Thyroid gland (tissue), 4 donors: ENCODE data around the gene RASL12. TPM values are rescaled to one million over a fixed set of nuclear protein-coding genes. Genes with fewer than 3 reads are reported as not detected.

Source experiments
- DNase-seq, 2 donors: peaks; one replicate each; pipeline ENCODE4 v3.0.0-alpha.2; 2019
- H3K27ac ChIP-seq, 3 donors: fragments of 200-600 bp; sonication (generic); 1 replicate in 2 of 3; 2 replicates in 1 of 3; pipeline ENCODE4 v1.5.1; 2016 to 2019; ENCODE audit warnings: mild to moderate bottlenecking in 1 of 3, moderate library complexity in 1 of 3
- H3K27me3 ChIP-seq: fragments of 200-600 bp; sonication (generic); one replicate; pipeline ENCODE4 v1.5.1; 2019
- H3K36me3 ChIP-seq, 2 donors: fragments of 200-600 bp; sonication (generic); one replicate each; pipeline ENCODE4 v1.5.1; 2016 to 2019
- H3K4me1 ChIP-seq, 2 donors: fragments of 200-600 bp; sonication (generic); one replicate each; pipeline ENCODE4 v1.5.1; 2017 to 2019
- H3K4me3 ChIP-seq, 3 donors: fragments of 200-600 bp; sonication (generic); replicated peaks in 1 of 3; 1 replicate in 2 of 3; 2 replicates in 1 of 3; pipeline ENCODE4 v1.5.1; 2016; ENCODE audit warnings: mild to moderate bottlenecking in 1 of 3
- H3K9me3 ChIP-seq: fragments of 200-600 bp; sonication (generic); one replicate; pipeline ENCODE4 v1.5.1; 2017
- CTCF ChIP-seq, 6 experiments: fragments of 200-600 bp in 3 of 6; fragments of 450-650 bp in 3 of 6; sonication (generic) in 3 of 6; IDR thresholded peaks; one replicate each; pipeline ENCODE4 v1.5.1; 2016 to 2019; ENCODE audit warnings: antibody characterized with exemption in 6 of 6, mild to moderate bottlenecking in 2 of 6, inconsistent platforms in 1 of 6, moderate library complexity in 1 of 6
- POLR2A ChIP-seq, 2 donors: fragments of 450-650 bp; IDR thresholded peaks; one replicate each; pipeline ENCODE4 v1.6.1; 2017; ENCODE audit warnings: antibody characterized with exemption in 2 of 2, mild to moderate bottlenecking in 2 of 2, moderate library complexity in 1 of 2
- WGBS, 2 donors: methylation state at CpG; one replicate each; pipeline ENCODE4 v1.1.5; 2017; 5-methylcytosine and 5-hydroxymethylcytosine counted together
- intact Hi-C: fragments of 100-400 bp; cut with DNase I; formaldehyde crosslinking; loops from one replicate; pipeline ENCODE4 v1.15.1; 2023
- total RNA-seq, 4 donors: library from RNA; depleted of rRNA; stranded (reverse); fragments of >200 nt; gene quantifications; one replicate each; pipeline ENCODE4 v1.2.3, GENCODE V29; 2016

RASL12 gene
- total RNA-seq, 4 donors from 2014 or later, result 5.1 to 12.5 (median 7.7) TPM

- no peaks in the 10 kb centered on the region for H3K27me3 ChIP-seq
- intact Hi-C loops, result no loop called here
- H3K9me3 ChIP-seq, result no peaks in the 10 kb centered on the region
- H3K36me3 ChIP-seq, result peaks cover 5 to 9% of the 10 kb centered on the region in 2 donors
- H3K4me3 ChIP-seq, result peak within 1 kb of the TSS; percentile 68 to 94 (median 88)
- peak; percentile 92 to 93 for DNase-seq
- H3K27ac ChIP-seq, result peak within 1 kb of the TSS in 2 of 3 donors; percentile 46 to 58
- peaks cover 10 to 13% of the 10 kb centered on the region in 2 donors for H3K4me1 ChIP-seq
- 1% methylated on average over 27 to 34 of the region's 73 CpGs for WGBS, 2 donors
- TF ChIP-seq CTCF (IDR thresholded peaks at IDR 0.05) (peak in 1 of 6 experiments; percentile 14), POLR2A (IDR thresholded peaks at IDR 0.05) (peak; percentile 83 to 97)
These were observed 38.7 kb downstream of the RASL12 start, which contains the start of gene MTFMT for GRCh38 chr15:65028921-65029735. Gene MTFMT (minus strand): TSS chr15:65029639. CDS start chr15:65029613, 26 bp downstream.

GRCh38 chr15:65028338-65028737 lies 39.5 kb downstream of the RASL12 start:
- Histone ChIP-seq H3K27ac (no peak overlapping the region), H3K4me3 (peak overlapping the region in 1 of 3 donors; percentile 94), H3K4me1 (peaks cover 10 to 13% of the 10 kb centered on the region in 2 donors), H3K27me3 (no peaks in the 10 kb centered on the region), H3K36me3 (peaks cover 7 to 9% of the 10 kb centered on the region in 2 donors), H3K9me3 (no peaks in the 10 kb centered on the region)
- no peak for TF ChIP-seq POLR2A (IDR thresholded peaks at IDR 0.05)
- TF ChIP-seq CTCF (IDR thresholded peaks at IDR 0.05), result no peak
- intact Hi-C loops, result no loop called here
- WGBS, 2 donors, result 62 to 68% methylated on average over 10 of the region's 10 CpGs
- no peak for DNase-seq

- H3K4me3 ChIP-seq, result no peak overlapping the region
- no peak for TF ChIP-seq CTCF (IDR thresholded peaks at IDR 0.05)
- TF ChIP-seq POLR2A (IDR thresholded peaks at IDR 0.05), result no peak
- H3K4me1 ChIP-seq, result peaks cover 10 to 13% of the 10 kb centered on the region in 2 donors
- no peaks in the 10 kb centered on the region for H3K9me3 ChIP-seq
- H3K27me3 ChIP-seq, result no peaks in the 10 kb centered on the region
- intact Hi-C loops, result no loop called here
- no peak overlapping the region for H3K27ac ChIP-seq
- DNase-seq, result no peak
- 80 to 86% methylated on average over 1 of the region's 1 CpG for WGBS, 2 donors
- H3K36me3 ChIP-seq, result peaks cover 7 to 9% of the 10 kb centered on the region in 2 donors
These were observed 40.2 kb downstream of the RASL12 start for GRCh38 chr15:65027593-65027992.

- H3K27me3 ChIP-seq, result no peaks in the 10 kb centered on the region
- TF ChIP-seq POLR2A (IDR thresholded peaks at IDR 0.05) (no peak), CTCF (IDR thresholded peaks at IDR 0.05) (no peak)
- H3K4me1 ChIP-seq, result peaks cover 10 to 13% of the 10 kb centered on the region in 2 donors
- H3K9me3 ChIP-seq, result no peaks in the 10 kb centered on the region
- no peak overlapping the region for H3K4me3 ChIP-seq
- H3K27ac ChIP-seq, result no peak overlapping the region
- 91 to 92% methylated on average over 6 of the region's 6 CpGs for WGBS, 2 donors
- peaks cover 7 to 9% of the 10 kb centered on the region in 2 donors for H3K36me3 ChIP-seq
- DNase-seq, result no peak
- intact Hi-C loops, result no loop called here
These were observed 41.0 kb downstream of the RASL12 start for GRCh38 chr15:65026756-65027155.

- DNase-seq, result no peak
- intact Hi-C loops, result no loop called here
- no peaks in the 10 kb centered on the region for H3K27me3 ChIP-seq
- no peak overlapping the region for H3K4me3 ChIP-seq
- TF ChIP-seq POLR2A (IDR thresholded peaks at IDR 0.05), result no peak
- TF ChIP-seq CTCF (IDR thresholded peaks at IDR 0.05), result no peak
- no peak overlapping the region for H3K27ac ChIP-seq
- H3K4me1 ChIP-seq, result no peaks in the 10 kb centered on the region
- peaks cover 11 to 15% of the 10 kb centered on the region in 2 donors for H3K36me3 ChIP-seq
- no peaks in the 10 kb centered on the region for H3K9me3 ChIP-seq
These were observed 46.3 kb downstream of the RASL12 start for GRCh38 chr15:65021488-65021887.
